HepG2 (cell line): ENCODE results near the gene SLC35F1. TPM values are rescaled to one million over a fixed set of nuclear protein-coding genes. Genes with fewer than 3 reads are reported as not detected.

ENCODE experiments used
- ATAC-seq: fragments of 200-7000 bp; cut with Tn5 transposase; 3 replicates; pipeline ENCODE4 v1.9.1; 2020; ENCODE audit warnings: mild to moderate bottlenecking, moderate library complexity
- BruUV-seq: library from RNA; stranded (reverse); fragments of 400-500 nt; replicated peaks from 2 replicates; lab custom pipeline; 2021; lab: Mats Ljungman, UMichigan
- CTCF ChIA-PET: fragments of 300-600 bp; formaldehyde crosslinking; extraction: SDS; loops from one replicate; lab custom pipeline; 2021; ENCODE audit warnings: low total read pairs, inconsistent platforms, low intra/inter-chr PET ratio; lab: Yijun Ruan, JAX
- POLR2A ChIA-PET: fragments of 350-600 bp; sonication (Branson Sonifier 250); formaldehyde crosslinking; loops from one replicate; lab custom pipeline; 2020; ENCODE audit warnings: antibody characterized with exemption, inconsistent platforms; lab: Yijun Ruan, JAX
- DNase-seq: peaks from one replicate; pipeline ENCODE4 v3.0.0-alpha.2; 2015; ENCODE audit warnings: low spot score
- FAIRE-seq: peaks from 3 replicates; lab custom pipeline; 2011; peaks lifted over from hg19 to GRCh38; lab: Jason Lieb, UNC
- H2AFZ ChIP-seq: one replicate; pipeline ENCODE4 v1.6.1; 2011; ENCODE audit warnings: low read length, inconsistent platforms
- H3K27ac ChIP-seq: fragments of 300-600 bp; 3 replicates; pipeline ENCODE4 v1.8.0; 2011; ENCODE audit warnings: mixed run types, mild to moderate bottlenecking, mixed read lengths, low read length, inconsistent platforms; ENCODE audit not compliant: insufficient read depth; ENCODE audit errors: extremely low read length
- H3K27me3 ChIP-seq, 2 experiments: fragments of 200-600 bp in 1 of 2; 2 replicates in 1 of 2; 3 replicates in 1 of 2; pipeline versions ENCODE4 v1.6.0 to v1.8.0; 2011; ENCODE audit warnings: low read length in 2 of 2, mild to moderate bottlenecking in 2 of 2, moderate library complexity in 2 of 2, inconsistent platforms in 1 of 2; ENCODE audit not compliant: insufficient read depth in 2 of 2, control insufficient read depth in 1 of 2
- H3K36me3 ChIP-seq, 2 experiments: fragments of 200-600 bp in 1 of 2; replicated peaks in 1 of 2; 2 replicates in 1 of 2; 3 replicates in 1 of 2; pipeline versions ENCODE4 v1.5.1 to v1.8.0; 2011; ENCODE audit warnings: low read length in 2 of 2, inconsistent platforms in 1 of 2; ENCODE audit not compliant: insufficient read depth in 2 of 2, control insufficient read depth in 1 of 2
- H3K4me1 ChIP-seq: 2 replicates; pipeline ENCODE4 v1.5.1; 2012; ENCODE audit warnings: low read length, inconsistent platforms; ENCODE audit not compliant: insufficient read depth
- H3K4me2 ChIP-seq: 2 replicates; pipeline ENCODE4 v1.6.0; 2011; ENCODE audit warnings: low read depth, low read length, inconsistent platforms
- H3K4me3 ChIP-seq, 3 experiments: fragments of 200-600 bp in 1 of 3; sonication (generic), shearing (Covaris generic) in 1 of 3; replicated peaks in 1 of 3; 2 replicates each; pipeline ENCODE4 v1.5.1; 2011 to 2016; ENCODE audit warnings: low read length in 3 of 3, inconsistent platforms in 2 of 3, low read depth in 2 of 3, mild to moderate bottlenecking in 2 of 3, control low read depth in 1 of 3, mixed read lengths in 1 of 3; ENCODE audit not compliant: insufficient read depth in 1 of 3
- H3K79me2 ChIP-seq: one replicate; pipeline ENCODE4 v1.6.1; 2011; ENCODE audit warnings: low read length, inconsistent platforms; ENCODE audit not compliant: insufficient read depth
- H3K9ac ChIP-seq: 2 replicates; pipeline ENCODE4 v1.6.0; 2011; ENCODE audit warnings: mild to moderate bottlenecking, low read depth, low read length, inconsistent platforms; ENCODE audit not compliant: insufficient read depth
- H3K9me3 ChIP-seq: 2 replicates; pipeline ENCODE4 v1.5.1; 2012; ENCODE audit warnings: mild to moderate bottlenecking, low read length
- H4K20me1 ChIP-seq: 2 replicates; pipeline ENCODE4 v1.6.0; 2011; ENCODE audit warnings: inconsistent platforms, mild to moderate bottlenecking, low read length, moderate library complexity; ENCODE audit not compliant: insufficient read depth
- BCLAF1 ChIP-seq: fragments of 450-650 bp; IDR thresholded peaks from 2 replicates; pipeline ENCODE4 v1.6.1; 2017; ENCODE audit warnings: mild to moderate bottlenecking
- EED ChIP-seq: sonication (generic); formaldehyde crosslinking; IDR thresholded peaks from 2 replicates; pipeline ENCODE4 v1.5.0; 2020; ENCODE audit warnings: mild to moderate bottlenecking, missing genetic modification reagents
- EHMT2 ChIP-seq: fragments of 200-600 bp; sonication (generic); IDR thresholded peaks from 2 replicates; pipeline ENCODE4 v1.7.0; 2017; ENCODE audit warnings: antibody characterized with exemption, low read depth, low read length, borderline replicate concordance
- GATA4 ChIP-seq: sonication (generic); IDR thresholded peaks from 2 replicates; pipeline ENCODE4 v1.6.1; 2016; ENCODE audit warnings: antibody characterized with exemption, low read depth, borderline replicate concordance
- GMEB1 ChIP-seq: sonication (generic); formaldehyde crosslinking; IDR thresholded peaks from 2 replicates; pipeline ENCODE4 v1.5.1; 2020; ENCODE audit warnings: missing genetic modification reagents, mild to moderate bottlenecking, borderline replicate concordance
- IKZF1 ChIP-seq: fragments of 450-650 bp; IDR thresholded peaks from 2 replicates; pipeline ENCODE4 v1.7.1; 2016
- KAT8 ChIP-seq: IDR thresholded peaks from 2 replicates; pipeline ENCODE4 v1.6.1; 2016; ENCODE audit warnings: missing genetic modification reagents, missing compliant biosample characterization
- MTF1 ChIP-seq: sonication (generic); formaldehyde crosslinking; IDR thresholded peaks from 2 replicates; pipeline ENCODE4 v1.5.0; 2020; ENCODE audit warnings: missing genetic modification reagents
- MXD4 ChIP-seq: IDR thresholded peaks from 2 replicates; pipeline ENCODE4 v1.6.1; 2016; ENCODE audit warnings: mild to moderate bottlenecking, missing biosample characterization, missing genetic modification reagents
- PCBP2 ChIP-seq: fragments of 200-400 bp; formaldehyde crosslinking; optimal IDR thresholded peaks from 2 replicates; pipeline ENCODE3; 2018; ENCODE audit warnings: low read length, low read depth; ENCODE audit not compliant: poor library complexity, severe bottlenecking
- ZFX ChIP-seq: sonication (generic); formaldehyde crosslinking; IDR thresholded peaks from 2 replicates; pipeline ENCODE4 v1.4.0; 2020; ENCODE audit warnings: mild to moderate bottlenecking, low read depth, missing genetic modification reagents, moderate library complexity
- ZNF460 ChIP-seq: sonication (generic); formaldehyde crosslinking; IDR thresholded peaks from 2 replicates; pipeline ENCODE4 v1.5.1; 2020; ENCODE audit warnings: missing genetic modification reagents, mild to moderate bottlenecking, borderline replicate concordance
- ZNF512 ChIP-seq: sonication (generic); formaldehyde crosslinking; IDR thresholded peaks from 2 replicates; pipeline ENCODE4 v1.4.0; 2020; ENCODE audit warnings: mild to moderate bottlenecking, missing genetic modification reagents
- ZNF720 ChIP-seq: sonication (generic); formaldehyde crosslinking; IDR thresholded peaks from 2 replicates; pipeline ENCODE4 v1.4.0; 2020; ENCODE audit warnings: missing genetic modification reagents
- ZNF780A ChIP-seq: sonication (generic); formaldehyde crosslinking; IDR thresholded peaks from 2 replicates; pipeline ENCODE4 v1.8.0; 2022; ENCODE audit warnings: mild to moderate bottlenecking, missing genetic modification reagents, moderate library complexity
- ZNF784 ChIP-seq: sonication (generic); formaldehyde crosslinking; IDR thresholded peaks from 2 replicates; pipeline ENCODE4 v1.5.1; 2020; ENCODE audit warnings: missing genetic modification reagents, mild to moderate bottlenecking, borderline replicate concordance
- WGBS: methylation state at CpG from one replicate; pipeline ENCODE4 v1.1.6; 2017; ENCODE audit warnings: low lambda C conversion rate; 5-methylcytosine and 5-hydroxymethylcytosine counted together
- in situ Hi-C: cut with HindIII; loops from 2 replicates; pipeline ENCODE4 v1.10.0; 2017; ENCODE audit warnings: low pct_unique_long_range_greater_than_20kb; ENCODE audit not compliant: extremely low pct_ligation_motif_present
- intact Hi-C: fragments of 100-400 bp; cut with micrococcal nuclease; formaldehyde crosslinking; loops from one replicate; pipeline ENCODE4 v1.10.0; 2022; ENCODE audit not compliant: unreplicated experiment
- polyA plus RNA-seq, 8 experiments: library from polyadenylated mRNA; depleted of rRNA in 3 of 8; stranded (reverse) in 7 of 8; unstranded in 1 of 8; fragments of >200 nt; fragmentation: Illumina TruSeq in 4 of 8; extraction: Trizol in 4 of 8; gene quantifications; 2 replicates each; pipeline versions ENCODE4 v1.2.1 to v1.2.3, GENCODE V29; 2011 to 2016; ENCODE audit warnings: low read depth in 4 of 8, missing spikeins in 1 of 8, mixed read lengths in 1 of 8; ENCODE audit not compliant: insufficient read depth in 1 of 8
- total RNA-seq, 5 experiments: library from RNA; depleted of rRNA; stranded (reverse); fragments of >200 nt; fragmentation: Illumina TruSeq; extraction: Trizol; gene quantifications; 2 replicates each; pipeline ENCODE4 v1.2.3, GENCODE V29; 2016; ENCODE audit warnings: low read depth in 1 of 5

SLC35F1 gene
- total and polyA plus RNA-seq, 2 of the 13 experiments (the other 11 are each of a cell fraction or from before 2014, with no cell fraction given): 0.01 TPM; not detected in 1

- POLR2A ChIA-PET: no interaction called here
Observed at GRCh38 chr6:118212451-118213173, 305.5 kb downstream of the SLC35F1 start.

More at GRCh38 chr6:118212451-118213173, 305.5 kb downstream of the SLC35F1 start:
- Histone ChIP-seq H3K4me3 (no peak overlapping the region), H3K9ac (no peak overlapping the region), H3K4me2 (no peak overlapping the region), H3K27ac (no peak overlapping the region), H3K4me1 (no peaks in the 10 kb centered on the region)
- no peak for FAIRE-seq
- 46% methylated on average over 4 of the region's 4 CpGs for WGBS
- TF ChIP-seq ZNF720 (no peak), BCLAF1 (no peak), ZNF512 (CRISPR knock-in tag) (no peak), IKZF1 (no peak), ZNF784 (no peak), MTF1 (CRISPR knock-in tag) (no peak), GATA4 (no peak), ZNF780A (CRISPR knock-in tag) (no peak), EHMT2 (no peak), KAT8 (CRISPR knock-in tag) (no peak), MXD4 (CRISPR knock-in tag) (no peak), PCBP2 (no peak), GMEB1 (no peak), EED (CRISPR knock-in tag) (no peak), ZNF460 (no peak), ZFX (CRISPR knock-in tag) (no peak)
- TF ChIP-seq, all 625 proteins: peak for 0
- in situ Hi-C loops (no loop called here), intact Hi-C loops (no loop called here)
- Histone ChIP-seq H3K9me3 (no peaks in the 10 kb centered on the region), H3K27me3 (no peaks in the 10 kb centered on the region), H3K79me2 (no peaks in the 10 kb centered on the region), H3K36me3 (no peaks in the 10 kb centered on the region), H4K20me1 (no peaks in the 10 kb centered on the region), H2AFZ (no peak overlapping the region)
- CTCF ChIA-PET: no interaction called here
- BruUV-seq: no TSS peak
- ATAC-seq (no peak), DNase-seq (no peak)
